Testis (tissue), 3 donors: ENCODE measurements around the gene DBNDD2. TPM values are rescaled to one million over a fixed set of nuclear protein-coding genes. Genes with fewer than 3 reads are reported as not detected.

ENCODE experiments used
- DNase-seq: peaks from one replicate; pipeline ENCODE4 v3.0.0-alpha.2; 2019
- H3K27ac ChIP-seq, 2 donors: fragments of 200-600 bp; sonication (generic); one replicate each; pipeline ENCODE4 v1.5.1; 2019
- H3K27me3 ChIP-seq: fragments of 200-600 bp; sonication (generic); one replicate; pipeline ENCODE4 v1.5.1; 2019
- H3K36me3 ChIP-seq: fragments of 200-600 bp; sonication (generic); one replicate; pipeline ENCODE4 v1.5.1; 2017; ENCODE audit warnings: low read depth; ENCODE audit errors: missing control alignments
- H3K4me1 ChIP-seq: fragments of 200-600 bp; sonication (generic); one replicate; pipeline ENCODE4 v1.5.1; 2019
- H3K4me3 ChIP-seq, 2 donors: fragments of 200-600 bp; sonication (generic); one replicate each; pipeline ENCODE4 v1.5.1; 2017 to 2019
- H3K9me3 ChIP-seq: fragments of 200-600 bp; sonication (generic); one replicate; pipeline ENCODE4 v1.5.1; 2017
- POLR2A ChIP-seq: fragments of 450-650 bp; IDR thresholded peaks from one replicate; pipeline ENCODE4 v1.6.1; 2017; ENCODE audit warnings: antibody characterized with exemption, mild to moderate bottlenecking, moderate library complexity
- WGBS, 2 donors: methylation state at CpG; one replicate each; pipeline ENCODE4 v1.1.5; 2018; 5-methylcytosine and 5-hydroxymethylcytosine counted together
- intact Hi-C: fragments of 100-400 bp; cut with DNase I; formaldehyde crosslinking; loops from one replicate; pipeline ENCODE4 v1.15.1; 2023; ENCODE audit warnings: low total_unique reads
- polyA plus RNA-seq: library from polyadenylated mRNA; stranded (reverse); fragments of 350-450 nt; fragmentation: Illumina TruSeq; extraction: RNeasy Lipid Tissue Mini Kit (QIAGEN cat#74804); gene quantifications from one replicate; pipeline ENCODE4 v1.2.3, GENCODE V29; 2014; ENCODE audit warnings: low read depth, low replicate concordance; ENCODE audit not compliant: insufficient read depth
- total RNA-seq, 2 donors: library from RNA; depleted of rRNA; stranded (reverse); fragments of >200 nt; gene quantifications; one replicate each; pipeline ENCODE4 v1.2.3, GENCODE V29; 2016
- TF ChIP-seq, protein P1 (sequence below), 3 experiments: fragments of 450-650 bp in 2 of 3; fragments of 200-600 bp in 1 of 3; sonication (generic) in 1 of 3; IDR thresholded peaks; one replicate each; pipeline ENCODE4 v1.5.1; 2016 to 2019; ENCODE audit warnings: antibody characterized with exemption in 3 of 3, mild to moderate bottlenecking in 2 of 3, moderate library complexity in 1 of 3

The DBNDD2 gene
- total and polyA plus RNA-seq, 3 donors from 2014 or later, result 7.9 to 39.3 (median 10.0) TPM

DNA sequence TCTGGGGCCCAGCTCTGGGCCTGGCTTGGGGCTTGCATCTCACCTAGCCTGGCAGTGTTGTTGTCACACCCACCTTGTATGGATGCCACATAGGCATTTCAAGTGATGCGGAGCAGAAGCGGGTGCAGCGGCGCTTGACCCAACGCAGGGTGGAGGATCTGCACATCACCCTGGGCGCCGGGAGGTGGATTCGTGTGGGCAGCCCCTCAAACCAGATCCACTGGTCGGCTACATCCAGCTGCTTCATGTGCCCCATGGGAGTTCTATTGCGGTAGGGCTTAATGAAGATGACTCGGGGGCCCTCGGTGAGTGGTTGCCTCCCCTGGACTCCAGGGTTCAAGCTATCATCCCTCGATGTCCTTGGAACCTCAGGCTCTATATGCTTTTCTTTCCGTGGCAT, 33.1 kb upstream of the DBNDD2 start:
- TF ChIP-seq POLR2A, result no peak
- TF ChIP-seq, protein P1, sequence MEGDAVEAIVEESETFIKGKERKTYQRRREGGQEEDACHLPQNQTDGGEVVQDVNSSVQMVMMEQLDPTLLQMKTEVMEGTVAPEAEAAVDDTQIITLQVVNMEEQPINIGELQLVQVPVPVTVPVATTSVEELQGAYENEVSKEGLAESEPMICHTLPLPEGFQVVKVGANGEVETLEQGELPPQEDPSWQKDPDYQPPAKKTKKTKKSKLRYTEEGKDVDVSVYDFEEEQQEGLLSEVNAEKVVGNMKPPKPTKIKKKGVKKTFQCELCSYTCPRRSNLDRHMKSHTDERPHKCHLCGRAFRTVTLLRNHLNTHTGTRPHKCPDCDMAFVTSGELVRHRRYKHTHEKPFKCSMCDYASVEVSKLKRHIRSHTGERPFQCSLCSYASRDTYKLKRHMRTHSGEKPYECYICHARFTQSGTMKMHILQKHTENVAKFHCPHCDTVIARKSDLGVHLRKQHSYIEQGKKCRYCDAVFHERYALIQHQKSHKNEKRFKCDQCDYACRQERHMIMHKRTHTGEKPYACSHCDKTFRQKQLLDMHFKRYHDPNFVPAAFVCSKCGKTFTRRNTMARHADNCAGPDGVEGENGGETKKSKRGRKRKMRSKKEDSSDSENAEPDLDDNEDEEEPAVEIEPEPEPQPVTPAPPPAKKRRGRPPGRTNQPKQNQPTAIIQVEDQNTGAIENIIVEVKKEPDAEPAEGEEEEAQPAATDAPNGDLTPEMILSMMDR (IDR thresholded peaks at IDR 0.05), result no peak
- H3K4me3 ChIP-seq, result no peak overlapping the region
- H3K4me1 ChIP-seq, result peaks cover 3% of the 10 kb centered on the region
- H3K9me3 ChIP-seq, result no peaks in the 10 kb centered on the region
- H3K36me3 ChIP-seq, result no peaks in the 10 kb centered on the region
- WGBS, 2 donors, result 93 to 94% methylated on average over 10 to 13 of the region's 14 CpGs
- H3K27me3 ChIP-seq, result no peaks in the 10 kb centered on the region
- DNase-seq, result no peak
- intact Hi-C loops, result no loop called here
- no peak overlapping the region for H3K27ac ChIP-seq

DNA sequence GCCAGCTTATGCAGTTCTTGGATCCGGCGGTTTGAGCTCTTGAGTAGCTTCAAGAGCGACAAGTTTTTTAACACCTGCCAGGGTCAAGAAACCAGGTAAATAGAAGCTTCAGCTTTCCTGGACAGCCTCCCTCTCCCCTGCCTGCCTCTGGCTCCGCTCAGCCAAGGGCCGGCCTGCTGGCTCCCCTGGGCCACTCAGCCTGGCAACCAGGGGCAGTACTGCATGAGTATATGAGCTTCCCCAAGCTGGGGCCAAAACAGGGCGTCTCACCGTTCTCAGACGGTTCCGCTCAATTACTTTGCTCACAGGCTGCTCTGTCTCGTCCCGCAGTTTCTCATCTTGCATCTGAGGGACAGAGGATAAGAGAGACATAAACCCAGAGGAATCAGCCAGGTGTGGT, 30.8 kb upstream of the DBNDD2 start:
- Histone ChIP-seq H3K27me3 (no peaks in the 10 kb centered on the region), H3K4me1 (peaks cover 3% of the 10 kb centered on the region), H3K36me3 (no peaks in the 10 kb centered on the region), H3K4me3 (no peak overlapping the region), H3K27ac (no peak overlapping the region), H3K9me3 (no peaks in the 10 kb centered on the region)
- TF ChIP-seq, protein P1 (IDR thresholded peaks at IDR 0.05), result no peak
- no peak for TF ChIP-seq POLR2A
- intact Hi-C loops, result no loop called here
- WGBS, 2 donors, result 82% methylated on average over 11 of the region's 11 CpGs
- DNase-seq, result no peak

DNA sequence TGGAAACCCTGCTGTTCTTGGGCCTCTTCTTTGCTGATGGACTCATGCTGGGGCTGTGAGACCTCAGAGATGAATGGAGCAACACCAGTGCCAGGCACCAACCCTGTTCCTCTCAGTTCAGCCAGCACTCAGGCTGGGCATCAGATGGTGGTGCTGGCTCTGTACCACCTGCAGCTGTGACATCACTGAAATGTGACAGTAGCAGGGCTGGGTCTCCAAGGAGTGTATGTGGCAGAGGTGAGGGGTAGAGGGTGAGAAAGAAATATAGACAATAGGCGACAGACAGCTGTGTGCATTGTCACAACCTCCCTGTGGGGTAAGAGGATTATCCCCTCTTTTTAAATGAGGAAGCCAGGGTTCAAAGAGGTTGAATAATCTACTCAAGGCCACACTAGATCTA, 29.9 kb upstream of the DBNDD2 start, which contains the start of gene TP53TG5:
Gene TP53TG5, minus strand, starts transcription at position 135 of the 400 bp plus-strand sequence. Its CDS starts 89 bp downstream, at position 46.
- H3K9me3 ChIP-seq, result no peaks in the 10 kb centered on the region
- intact Hi-C loops, result no loop called here
- H3K27me3 ChIP-seq, result no peaks in the 10 kb centered on the region
- H3K27ac ChIP-seq, result no peak within 1 kb of the TSS
- 86 to 90% methylated on average over 1 of the region's 1 CpG for WGBS, 2 donors
- H3K4me3 ChIP-seq, result no peak within 1 kb of the TSS
- DNase-seq, result no peak
- H3K36me3 ChIP-seq, result no peaks in the 10 kb centered on the region
- H3K4me1 ChIP-seq, result peaks cover 2% of the 10 kb centered on the region
- TF ChIP-seq POLR2A, result no peak
- TF ChIP-seq, protein P1 (IDR thresholded peaks at IDR 0.05), result no peak

DNA sequence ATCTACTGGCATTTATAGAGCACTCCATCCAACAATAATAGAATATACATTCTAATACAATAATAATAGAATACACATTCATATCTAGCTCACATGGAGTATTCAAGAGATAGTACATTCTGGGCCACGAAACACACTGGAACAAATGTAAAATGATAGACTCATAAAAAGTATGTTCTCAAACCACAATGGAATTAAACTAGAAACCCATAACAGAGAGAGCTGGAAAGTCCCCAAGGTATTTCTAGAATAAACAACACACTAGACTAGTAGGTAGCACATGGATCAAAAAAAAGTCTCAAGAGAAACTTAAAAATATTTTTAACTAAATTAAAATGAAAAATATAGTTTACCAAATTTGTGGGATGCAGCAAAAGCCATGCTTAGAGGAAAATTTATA, 20.8 kb upstream of the DBNDD2 start:
- WGBS, 2 donors, result 94 to 95% methylated on average over 1 of the region's 1 CpG

DNA sequence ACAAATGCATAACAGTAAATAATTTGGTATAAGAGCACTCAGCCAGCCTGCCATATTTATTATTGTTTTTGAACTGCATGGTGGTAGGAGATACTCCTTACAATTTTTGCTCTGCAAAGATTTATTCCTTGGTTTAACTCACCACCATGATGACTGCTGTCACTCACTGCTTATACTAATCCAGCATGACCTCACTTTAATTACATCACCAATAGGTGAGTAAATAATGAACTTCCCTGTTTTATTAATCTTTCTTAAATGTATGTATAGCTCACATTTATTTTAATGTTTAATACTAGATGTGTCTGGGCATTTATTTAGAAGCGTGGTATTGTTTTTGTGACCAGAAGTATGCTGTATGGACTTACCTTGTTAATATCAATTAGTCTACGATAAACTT, 17.2 kb upstream of the DBNDD2 start:
- H3K36me3 ChIP-seq, result no peaks in the 10 kb centered on the region
- intact Hi-C loops, result no loop called here
- H3K27me3 ChIP-seq, result no peaks in the 10 kb centered on the region
- no peak overlapping the region for H3K4me3 ChIP-seq
- 92 to 97% methylated on average over 2 of the region's 2 CpGs for WGBS, 2 donors
- H3K4me1 ChIP-seq, result no peaks in the 10 kb centered on the region
- no peak for TF ChIP-seq POLR2A
- TF ChIP-seq, protein P1 (IDR thresholded peaks at IDR 0.05), result no peak
- no peak for DNase-seq
- H3K9me3 ChIP-seq, result no peaks in the 10 kb centered on the region
- H3K27ac ChIP-seq, result no peak overlapping the region

More for the DNA sequence above, 20.8 kb upstream of the DBNDD2 start:
- Histone ChIP-seq H3K27me3 (no peaks in the 10 kb centered on the region), H3K9me3 (no peaks in the 10 kb centered on the region), H3K36me3 (no peaks in the 10 kb centered on the region), H3K4me1 (no peaks in the 10 kb centered on the region), H3K27ac (no peak overlapping the region), H3K4me3 (no peak overlapping the region)
- DNase-seq, result no peak
- no peak for TF ChIP-seq POLR2A
- TF ChIP-seq, protein P1 (IDR thresholded peaks at IDR 0.05), result no peak
- intact Hi-C loops, result no loop called here
